KG1 (cell line): ENCODE data around the gene BTC.
"Not testable (repeated sequence)": the region's sequence is repeated elsewhere in the genome, so short reads cannot be mapped to it uniquely, and the experiment has no call there.

Experiments
- DNase-seq: peaks from one replicate; lab custom pipeline; 2025; lab: John Stamatoyannopoulos, UW

BTC gene

GRCh38 chr4:74757136-74757535 lies 37.2 kb downstream of the BTC start:
- no peak for DNase-seq

DNA sequence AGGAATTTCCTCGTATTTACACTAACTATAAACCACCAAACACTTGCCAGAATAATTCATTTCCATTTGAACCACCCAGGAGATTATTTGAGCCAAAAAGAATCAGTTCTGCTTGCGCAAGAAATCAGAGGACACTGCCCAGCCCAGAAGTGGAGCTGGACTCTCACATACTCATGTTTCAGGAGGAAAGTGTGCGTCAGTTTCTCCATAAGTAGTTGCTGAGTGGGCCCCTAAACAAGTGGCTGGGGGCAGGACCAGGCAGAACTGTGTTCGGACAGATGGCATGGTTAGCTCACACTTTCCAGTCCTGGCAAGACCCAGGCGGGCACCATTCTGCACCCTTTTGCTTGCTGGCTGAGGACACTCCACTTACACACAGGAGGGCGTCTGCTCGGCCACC lies 38.8 kb downstream of the BTC start:
- no peak for DNase-seq

GRCh38 chr4:74754218-74754617 lies 40.1 kb downstream of the BTC start:
- no peak for DNase-seq

GRCh38 chr4:74752798-74753197 lies 41.5 kb downstream of the BTC start:
- no peak for DNase-seq

GRCh38 chr4:74751856-74752255 lies 42.5 kb downstream of the BTC start:
- no peak for DNase-seq

GRCh38 chr4:74751247-74751646 lies 43.1 kb downstream of the BTC start:
- DNase-seq = no peak

GRCh38 chr4:74742185-74742584 lies 52.1 kb downstream of the BTC start:
- no peak for DNase-seq

GRCh38 chr4:74738464-74739143 lies 55.7 kb downstream of the BTC start:
- no peak for DNase-seq

- no peak for DNase-seq
These were observed 59.3 kb downstream of the BTC start for GRCh38 chr4:74734995-74735394.

DNA sequence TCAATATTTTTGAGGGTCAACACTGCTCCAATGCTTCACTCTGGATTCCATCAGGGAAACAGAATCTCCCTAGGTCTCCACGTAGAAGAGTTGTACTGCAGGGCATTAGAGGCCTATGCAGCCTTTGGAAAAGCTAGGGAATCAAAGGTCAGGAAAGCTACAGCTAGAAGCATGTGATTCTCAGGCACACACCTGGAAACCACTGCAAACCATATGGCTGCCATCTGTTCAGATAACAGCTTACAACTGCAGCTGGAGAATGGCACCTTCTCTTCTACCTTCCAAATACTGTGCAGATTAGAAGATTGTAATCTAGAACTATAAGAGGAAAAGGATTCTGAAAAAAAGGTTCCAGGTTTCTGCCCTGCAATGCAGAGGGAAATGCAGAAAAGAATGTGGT lies 60.6 kb downstream of the BTC start:
- DNase-seq = no peak

GRCh38 chr4:74724979-74725378 lies 69.3 kb downstream of the BTC start:
- no peak for DNase-seq

- DNase-seq = no peak
These were observed 77.9 kb downstream of the BTC start for GRCh38 chr4:74716436-74716765.

GRCh38 chr4:74715706-74716435 lies 78.5 kb downstream of the BTC start:
- DNase-seq = no peak

GRCh38 chr4:74714611-74715130 lies 79.7 kb downstream of the BTC start:
- no peak for DNase-seq

DNA sequence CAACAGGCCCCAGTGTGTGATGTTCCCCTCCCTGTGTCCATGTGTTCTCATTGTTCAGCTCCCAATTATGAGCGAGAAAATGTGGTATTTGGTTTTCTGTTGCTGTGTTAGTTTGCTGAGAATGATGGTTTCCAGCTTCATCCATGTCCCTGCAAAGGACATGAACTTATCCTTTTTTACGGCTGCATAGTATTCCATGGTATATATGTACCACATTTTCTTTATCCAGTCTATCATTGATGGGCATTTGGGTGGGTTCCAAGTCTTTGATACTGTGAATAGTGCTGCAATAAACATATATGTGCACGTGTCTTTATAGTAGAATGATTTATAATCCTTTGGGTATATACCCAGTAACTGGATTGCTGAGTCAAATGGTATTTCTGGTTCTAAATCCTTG lies 86.2 kb downstream of the BTC start:
- DNase-seq = not testable (repeated sequence)
